ENCODE measurements around the gene GFOD2.
"Not testable (repeated sequence)": the region's sequence is repeated elsewhere in the genome, so short reads cannot be mapped to it uniquely, and the experiment has no call there.

Gene GFOD2

GRCh38 chr16:67704110-67704509 is 15.0 kb downstream of the GFOD2 start:
- H3K27ac Mint-ChIP-seq = no peak overlapping the region
- no peaks in the 10 kb centered on the region for H3K36me3 Mint-ChIP-seq (ENCODE audit: low read depth)
- H3K27me3 Mint-ChIP-seq (ENCODE audit: low read depth) = no peaks in the 10 kb centered on the region
- H3K9me3 Mint-ChIP-seq = no peaks in the 10 kb centered on the region
- peaks cover 9% of the 10 kb centered on the region for H3K4me1 Mint-ChIP-seq (ENCODE audit: low read depth)
- peak overlapping the region; percentile 18 for H3K4me3 Mint-ChIP-seq
- no peak for DNase-seq (ENCODE audit: low spot score)

GRCh38 chr16:67703626-67704025 is 15.5 kb downstream of the GFOD2 start:
- H3K4me3 Mint-ChIP-seq = peak overlapping the region; percentile 18
- peak; percentile 9 for DNase-seq (ENCODE audit: low spot score)
- no peaks in the 10 kb centered on the region for H3K9me3 Mint-ChIP-seq
- H3K4me1 Mint-ChIP-seq (ENCODE audit: low read depth) = peaks cover 9% of the 10 kb centered on the region
- peaks cover 1% of the 10 kb centered on the region for H3K36me3 Mint-ChIP-seq (ENCODE audit: low read depth)
- no peaks in the 10 kb centered on the region for H3K27me3 Mint-ChIP-seq (ENCODE audit: low read depth)
- H3K27ac Mint-ChIP-seq = peak overlapping the region; percentile 64

GRCh38 chr16:67702130-67702529 is 17.0 kb downstream of the GFOD2 start:
- Mint-ChIP-seq H3K27me3 (ENCODE audit: low read depth) (no peaks in the 10 kb centered on the region), H3K4me3 (no peak overlapping the region), H3K36me3 (ENCODE audit: low read depth) (peaks cover 4% of the 10 kb centered on the region), H3K4me1 (ENCODE audit: low read depth) (peaks cover 11% of the 10 kb centered on the region), H3K27ac (no peak overlapping the region), H3K9me3 (no peaks in the 10 kb centered on the region)
- no peak for DNase-seq (ENCODE audit: low spot score)

- DNase-seq (ENCODE audit: low spot score) = no peak
- Mint-ChIP-seq H3K36me3 (ENCODE audit: low read depth) (peaks cover 4% of the 10 kb centered on the region), H3K4me1 (ENCODE audit: low read depth) (peaks cover 13% of the 10 kb centered on the region), H3K27me3 (ENCODE audit: low read depth) (no peaks in the 10 kb centered on the region), H3K4me3 (no peak overlapping the region), H3K27ac (no peak overlapping the region), H3K9me3 (no peaks in the 10 kb centered on the region)
Measured at GRCh38 chr16:67701420-67701819, 17.7 kb downstream of the GFOD2 start.

GRCh38 chr16:67699265-67699664 is 19.9 kb downstream of the GFOD2 start:
- Mint-ChIP-seq H3K27ac (no peak overlapping the region), H3K4me3 (no peak overlapping the region), H3K4me1 (ENCODE audit: low read depth) (peaks cover 15% of the 10 kb centered on the region), H3K9me3 (no peaks in the 10 kb centered on the region), H3K36me3 (ENCODE audit: low read depth) (peaks cover 4% of the 10 kb centered on the region), H3K27me3 (ENCODE audit: low read depth) (no peaks in the 10 kb centered on the region)
- DNase-seq (ENCODE audit: low spot score) = no peak

- Mint-ChIP-seq H3K27me3 (ENCODE audit: low read depth) (no peaks in the 10 kb centered on the region), H3K9me3 (no peaks in the 10 kb centered on the region), H3K4me1 (ENCODE audit: low read depth) (peaks cover 6% of the 10 kb centered on the region), H3K27ac (no peak overlapping the region), H3K36me3 (ENCODE audit: low read depth) (peaks cover 4% of the 10 kb centered on the region), H3K4me3 (no peak overlapping the region)
- DNase-seq (ENCODE audit: low spot score) = no peak
Measured at GRCh38 chr16:67697422-67698185, 21.5 kb downstream of the GFOD2 start.

- Mint-ChIP-seq H3K27me3 (ENCODE audit: low read depth) (no peaks in the 10 kb centered on the region), H3K36me3 (ENCODE audit: low read depth) (peaks cover 6% of the 10 kb centered on the region), H3K27ac (peak overlapping the region; percentile 21), H3K4me3 (no peak overlapping the region), H3K4me1 (ENCODE audit: low read depth) (peaks cover 8% of the 10 kb centered on the region), H3K9me3 (no peaks in the 10 kb centered on the region)
- no peak for DNase-seq (ENCODE audit: low spot score)
Measured at GRCh38 chr16:67694611-67695010, 24.5 kb downstream of the GFOD2 start.

GRCh38 chr16:67693517-67694285 is 25.4 kb downstream of the GFOD2 start:
- H3K4me3 Mint-ChIP-seq; H3K9me3 Mint-ChIP-seq; H3K36me3 Mint-ChIP-seq (ENCODE audit: low read depth); H3K27me3 Mint-ChIP-seq (ENCODE audit: low read depth); DNase-seq (ENCODE audit: low spot score); H3K27ac Mint-ChIP-seq; H3K4me1 Mint-ChIP-seq (ENCODE audit: low read depth): not testable (repeated sequence)

GRCh38 chr16:67685388-67686112 is 33.6 kb downstream of the GFOD2 start:
- Mint-ChIP-seq H3K4me1 (ENCODE audit: low read depth) (no peaks in the 10 kb centered on the region), H3K27me3 (ENCODE audit: low read depth) (no peaks in the 10 kb centered on the region), H3K27ac (peak overlapping the region; percentile 69), H3K4me3 (no peak overlapping the region), H3K9me3 (no peaks in the 10 kb centered on the region), H3K36me3 (ENCODE audit: low read depth) (peaks cover 7% of the 10 kb centered on the region)
- DNase-seq (ENCODE audit: low spot score) = no peak

- Mint-ChIP-seq H3K9me3 (no peaks in the 10 kb centered on the region), H3K27ac (no peak overlapping the region), H3K27me3 (ENCODE audit: low read depth) (no peaks in the 10 kb centered on the region), H3K36me3 (ENCODE audit: low read depth) (peaks cover 7% of the 10 kb centered on the region), H3K4me3 (no peak overlapping the region), H3K4me1 (ENCODE audit: low read depth) (no peaks in the 10 kb centered on the region)
- DNase-seq (ENCODE audit: low spot score) = no peak
Measured at GRCh38 chr16:67683767-67684166, 35.3 kb downstream of the GFOD2 start.

GRCh38 chr16:67679935-67680897 is 38.9 kb downstream of the GFOD2 start:
- Mint-ChIP-seq H3K27ac (no peak overlapping the region), H3K36me3 (ENCODE audit: low read depth) (peaks cover 2% of the 10 kb centered on the region), H3K4me3 (no peak overlapping the region), H3K27me3 (ENCODE audit: low read depth) (no peaks in the 10 kb centered on the region), H3K4me1 (ENCODE audit: low read depth) (no peaks in the 10 kb centered on the region), H3K9me3 (no peaks in the 10 kb centered on the region)
- no peak for DNase-seq (ENCODE audit: low spot score)

- Mint-ChIP-seq H3K4me3 (no peak overlapping the region), H3K36me3 (ENCODE audit: low read depth) (no peaks in the 10 kb centered on the region), H3K27me3 (ENCODE audit: low read depth) (no peaks in the 10 kb centered on the region), H3K9me3 (no peaks in the 10 kb centered on the region), H3K4me1 (ENCODE audit: low read depth) (no peaks in the 10 kb centered on the region), H3K27ac (no peak overlapping the region)
- DNase-seq (ENCODE audit: low spot score) = no peak
Measured at GRCh38 chr16:67678354-67679023, 40.6 kb downstream of the GFOD2 start.

GRCh38 chr16:67677712-67678111 is 41.4 kb downstream of the GFOD2 start:
- no peaks in the 10 kb centered on the region for H3K36me3 Mint-ChIP-seq (ENCODE audit: low read depth)
- H3K27ac Mint-ChIP-seq = no peak overlapping the region
- no peak for DNase-seq (ENCODE audit: low spot score)
- H3K4me3 Mint-ChIP-seq = no peak overlapping the region
- H3K27me3 Mint-ChIP-seq (ENCODE audit: low read depth) = no peaks in the 10 kb centered on the region
- H3K9me3 Mint-ChIP-seq = no peaks in the 10 kb centered on the region
- H3K4me1 Mint-ChIP-seq (ENCODE audit: low read depth) = no peaks in the 10 kb centered on the region

All from T-helper 2 cell treated with Interferon-gamma antibody and Interleukin-4, amounts not matched to agents 5 μg/mL and 100 μg/mL, for 36 hours (primary cell).